SK-N-SH (cell line): Measurements from ENCODE around the gene CTSS.
"Not testable (repeated sequence)": the region's sequence is repeated elsewhere in the genome, so short reads cannot be mapped to it uniquely, and the experiment has no call there.

Experiments
- CTCF ChIP-seq: fragments of 200-600 bp; sonication (generic); IDR thresholded peaks from 2 replicates; pipeline ENCODE4 v1.6.1; 2017; ENCODE audit warnings: antibody characterized with exemption, mild to moderate bottlenecking, moderate library complexity
- EP300 ChIP-seq, 2 experiments: IDR thresholded peaks; 2 replicates each; pipeline versions ENCODE4 v1.4.0 to v1.6.1; 2012; ENCODE audit warnings: borderline replicate concordance in 1 of 2, low read depth in 1 of 2, low read length in 1 of 2
- EZH2phosphoT487 ChIP-seq: fragments of 200-600 bp; sonication (generic); IDR thresholded peaks from 2 replicates; pipeline ENCODE4 v1.6.1; 2017; ENCODE audit warnings: low read depth, mixed run types, mild to moderate bottlenecking, antibody characterized with exemption, moderate library complexity, borderline replicate concordance
- GATA2 ChIP-seq: sonication (generic); formaldehyde crosslinking; IDR thresholded peaks from 2 replicates; pipeline ENCODE4 v1.5.0; 2020; ENCODE audit warnings: mild to moderate bottlenecking, missing genetic modification reagents
- PBX3 ChIP-seq: IDR thresholded peaks from 2 replicates; pipeline ENCODE4; 2012
- POLR2AphosphoS5 ChIP-seq: IDR thresholded peaks from 2 replicates; pipeline ENCODE4 v1.6.1; 2012; ENCODE audit warnings: low read depth, low read length
- TAF1 ChIP-seq: IDR thresholded peaks from 2 replicates; pipeline ENCODE4 v1.6.1; 2012; ENCODE audit warnings: low read depth, mild to moderate bottlenecking, low read length, moderate library complexity, borderline replicate concordance

GRCh38 chr1:150709031-150709430 lies 56.5 kb downstream of the CTSS start:
- not testable (repeated sequence) for TF ChIP-seq CTCF; POLR2AphosphoS5; PBX3; EP300 (IDR thresholded peaks at IDR 0.05; ENCODE audit: borderline replicate concordance in 1 of 2, low read depth in 1 of 2, low read length in 1 of 2); EZH2phosphoT487; TAF1; GATA2 (CRISPR knock-in tag)
